Suprapubic skin (tissue), 4 donors: ENCODE data around the gene GUCY1A1.

ENCODE experiments used
- EP300 ChIP-seq: sonication (generic); formaldehyde crosslinking; IDR thresholded peaks from one replicate; pipeline ENCODE4 v1.6.1; 2017; ENCODE audit warnings: antibody characterized with exemption
- POLR2A ChIP-seq, 2 donors: fragments of 450-650 bp; IDR thresholded peaks; one replicate each; pipeline ENCODE4 v1.6.1; 2017; ENCODE audit warnings: antibody characterized with exemption in 2 of 2, mild to moderate bottlenecking in 2 of 2, moderate library complexity in 2 of 2
- POLR2AphosphoS5 ChIP-seq, 3 donors: sonication (generic); formaldehyde crosslinking; IDR thresholded peaks; one replicate each; pipeline ENCODE4 v1.6.1; 2017; ENCODE audit warnings: antibody characterized with exemption in 3 of 3
- TF ChIP-seq, protein P1 (sequence below), 2 donors: fragments of 200-600 bp in 1 of 2; fragments of 450-650 bp in 1 of 2; sonication (generic) in 1 of 2; IDR thresholded peaks; one replicate each; pipeline ENCODE4 v1.5.1; 2016 to 2019; ENCODE audit warnings: antibody characterized with exemption in 2 of 2, mild to moderate bottlenecking in 1 of 2, moderate library complexity in 1 of 2

DNA sequence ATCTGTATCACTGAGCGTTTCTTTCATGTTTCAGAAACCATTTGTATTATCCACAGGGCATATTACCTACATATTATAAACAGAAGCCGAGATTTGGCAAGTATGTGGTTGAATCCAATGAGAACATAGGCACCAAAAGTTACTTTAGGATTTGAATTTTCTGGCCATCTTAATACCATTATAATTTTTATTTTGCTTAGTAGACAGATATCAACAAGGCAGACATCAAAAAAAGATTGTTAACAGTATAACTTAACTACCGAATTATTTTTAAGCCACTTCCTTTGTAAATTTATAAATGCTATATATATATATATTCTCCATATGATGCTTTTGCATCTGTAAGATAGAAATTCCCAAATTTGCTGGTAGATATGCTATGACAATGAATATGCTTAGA lies 94.4 kb downstream of the GUCY1A1 start:
- TF ChIP-seq, protein P1, sequence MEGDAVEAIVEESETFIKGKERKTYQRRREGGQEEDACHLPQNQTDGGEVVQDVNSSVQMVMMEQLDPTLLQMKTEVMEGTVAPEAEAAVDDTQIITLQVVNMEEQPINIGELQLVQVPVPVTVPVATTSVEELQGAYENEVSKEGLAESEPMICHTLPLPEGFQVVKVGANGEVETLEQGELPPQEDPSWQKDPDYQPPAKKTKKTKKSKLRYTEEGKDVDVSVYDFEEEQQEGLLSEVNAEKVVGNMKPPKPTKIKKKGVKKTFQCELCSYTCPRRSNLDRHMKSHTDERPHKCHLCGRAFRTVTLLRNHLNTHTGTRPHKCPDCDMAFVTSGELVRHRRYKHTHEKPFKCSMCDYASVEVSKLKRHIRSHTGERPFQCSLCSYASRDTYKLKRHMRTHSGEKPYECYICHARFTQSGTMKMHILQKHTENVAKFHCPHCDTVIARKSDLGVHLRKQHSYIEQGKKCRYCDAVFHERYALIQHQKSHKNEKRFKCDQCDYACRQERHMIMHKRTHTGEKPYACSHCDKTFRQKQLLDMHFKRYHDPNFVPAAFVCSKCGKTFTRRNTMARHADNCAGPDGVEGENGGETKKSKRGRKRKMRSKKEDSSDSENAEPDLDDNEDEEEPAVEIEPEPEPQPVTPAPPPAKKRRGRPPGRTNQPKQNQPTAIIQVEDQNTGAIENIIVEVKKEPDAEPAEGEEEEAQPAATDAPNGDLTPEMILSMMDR (IDR thresholded peaks at IDR 0.05) = no peak
- TF ChIP-seq POLR2A (IDR thresholded peaks at IDR 0.05) (no peak), POLR2AphosphoS5 (IDR thresholded peaks at IDR 0.05) (no peak), EP300 (no peak)
